K562 (cell line): ENCODE data around the gene C16orf95. TPM values are rescaled to one million over a fixed set of nuclear protein-coding genes. Genes with fewer than 3 reads are reported as not detected.

ENCODE experiments used
- ATAC-seq: fragments of 200-7000 bp; cut with Tn5 transposase; 3 replicates; pipeline ENCODE4 v1.9.1; 2020; ENCODE audit warnings: moderate library complexity
- BruUV-seq: library from RNA; stranded (reverse); fragments of 400-500 nt; replicated peaks from 2 replicates; lab custom pipeline; 2021; lab: Mats Ljungman, UMichigan
- CTCF ChIA-PET: fragments of 300-600 bp; formaldehyde crosslinking; extraction: SDS; loops from one replicate; lab custom pipeline; 2021; ENCODE audit warnings: low intra/inter-chr PET ratio; lab: Yijun Ruan, JAX
- POLR2A ChIA-PET: fragments of 300-600, 350-650 bp; sonication (Branson Sonifier 250); formaldehyde crosslinking; extraction: SDS; loops from one replicate; lab custom pipeline; 2021; ENCODE audit warnings: antibody characterized with exemption, inconsistent platforms; lab: Yijun Ruan, JAX
- DNase-seq, 4 experiments: peaks; one replicate each; pipeline versions ENCODE4 v3.0.0 to v3.0.0-alpha.2; 2011 to 2018; ENCODE audit warnings: low spot score in 3 of 4, mixed read lengths in 3 of 4; ENCODE audit errors: extremely low read depth in 1 of 4
- FAIRE-seq: peaks from 2 replicates; lab custom pipeline; 2011; peaks lifted over from hg19 to GRCh38; lab: Jason Lieb, UNC
- H2AFZ ChIP-seq: 2 replicates; pipeline ENCODE4 v1.6.0; 2011; ENCODE audit warnings: low read depth, low read length, control low read depth, inconsistent platforms
- H3K27ac ChIP-seq: fragments of 200-600 bp; 3 replicates; pipeline ENCODE4 v1.8.0; 2011; ENCODE audit warnings: low read depth, mild to moderate bottlenecking, control low read depth, inconsistent platforms, low read length, moderate library complexity, mixed read lengths; ENCODE audit errors: extremely low read depth
- H3K27me3 ChIP-seq, 2 experiments: fragments of 300-600 bp in 1 of 2; 2 replicates in 1 of 2; 3 replicates in 1 of 2; pipeline versions ENCODE4 v1.6.0 to v1.8.0; 2011; ENCODE audit warnings: inconsistent platforms in 2 of 2, low read length in 2 of 2, mild to moderate bottlenecking in 1 of 2, mixed read lengths in 1 of 2, moderate library complexity in 1 of 2; ENCODE audit not compliant: control insufficient read depth in 2 of 2, insufficient read depth in 2 of 2
- H3K36me3 ChIP-seq: fragments of 300-600 bp; 3 replicates; pipeline ENCODE4 v1.8.0; 2011; ENCODE audit warnings: mild to moderate bottlenecking, low read length, inconsistent platforms; ENCODE audit not compliant: control insufficient read depth, insufficient read depth
- H3K4me1 ChIP-seq, 2 experiments: fragments of 200-600 bp in 1 of 2; replicated peaks in 1 of 2; 2 replicates in 1 of 2; 3 replicates in 1 of 2; pipeline versions ENCODE4 v1.5.1 to v1.8.0; 2011; ENCODE audit warnings: inconsistent platforms in 2 of 2, low read length in 2 of 2, mild to moderate bottlenecking in 1 of 2, mixed read lengths in 1 of 2, moderate library complexity in 1 of 2; ENCODE audit not compliant: control insufficient read depth in 2 of 2, insufficient read depth in 2 of 2
- H3K4me2 ChIP-seq: 2 replicates; pipeline ENCODE4 v1.6.1; 2011; ENCODE audit warnings: low read length, control low read depth, inconsistent platforms, mixed read lengths; ENCODE audit not compliant: insufficient read depth
- H3K4me3 ChIP-seq: fragments of 200-600 bp; sonication (generic), shearing (Covaris generic); 2 replicates; pipeline ENCODE4 v1.5.1; 2016; ENCODE audit warnings: control low read depth, inconsistent platforms
- H3K79me2 ChIP-seq: fragments of 200-600 bp; 3 replicates; pipeline ENCODE4 v1.8.0; 2011; ENCODE audit warnings: low read length, inconsistent platforms; ENCODE audit not compliant: control insufficient read depth, insufficient read depth
- H3K9ac ChIP-seq, 2 experiments: 2 replicates each; pipeline versions ENCODE4 v1.6.0 to v1.6.1; 2011; ENCODE audit warnings: low read depth in 2 of 2, low read length in 2 of 2, control low read depth in 1 of 2, inconsistent platforms in 1 of 2, mild to moderate bottlenecking in 1 of 2, mixed read lengths in 1 of 2; ENCODE audit not compliant: insufficient read depth in 1 of 2
- H3K9me1 ChIP-seq: one replicate; pipeline ENCODE4 v1.6.0; 2011; ENCODE audit warnings: inconsistent platforms, mild to moderate bottlenecking, low read length, moderate library complexity; ENCODE audit not compliant: control insufficient read depth, insufficient read depth
- H3K9me3 ChIP-seq: replicated peaks from 2 replicates; pipeline ENCODE4 v1.5.1; 2011; ENCODE audit warnings: low read depth, low read length, inconsistent platforms; ENCODE audit not compliant: control insufficient read depth, insufficient read depth
- H4K20me1 ChIP-seq: replicated peaks from 2 replicates; pipeline ENCODE4 v1.6.1; 2011; ENCODE audit warnings: low read length, inconsistent platforms, mixed read lengths; ENCODE audit not compliant: control insufficient read depth, insufficient read depth
- SMAD4 ChIP-seq: fragments of 250-450 bp; sonication (Bioruptor Pico); conservative IDR thresholded peaks from 2 replicates; pipeline ENCODE4 v1.8.0; 2021; ENCODE audit warnings: inconsistent platforms, mild to moderate bottlenecking, moderate library complexity
- ZBTB33 ChIP-seq: sonication (generic); formaldehyde crosslinking; IDR thresholded peaks from 2 replicates; pipeline ENCODE4 v1.8.1; 2023; ENCODE audit warnings: mild to moderate bottlenecking, missing genetic modification reagents
- WGBS: fragments of 100-300 bp; shearing (Covaris generic); methylation state at CpG from one replicate; pipeline ENCODE4 v1.1.6; 2016; ENCODE audit warnings: low coverage, mixed read lengths; ENCODE audit not compliant: insufficient coverage; ENCODE audit errors: missing lambda C conversion rate; 5-methylcytosine and 5-hydroxymethylcytosine counted together
- in situ Hi-C: fragments of 300-500 bp; cut with MboI; formaldehyde crosslinking; loops from 4 replicates; pipeline ENCODE4 v1.15.0; 2018; ENCODE audit warnings: inconsistent platforms, mixed read lengths
- intact Hi-C: fragments of 100-400 bp; cut with micrococcal nuclease; formaldehyde crosslinking; loops from 2 replicates; pipeline ENCODE4 v1.14.2; 2022
- polyA plus RNA-seq, 8 experiments: library from polyadenylated mRNA; depleted of rRNA in 4 of 8; stranded (reverse) in 5 of 8; unstranded in 3 of 8; fragments of >200 nt; fragmentation: Nextera tagmentation in 2 of 8; fragmentation: Illumina TruSeq in 1 of 8; extraction: Ambion mirVana in 2 of 8; extraction: Trizol in 1 of 8; gene quantifications; 2 replicates each; pipeline versions ENCODE4 v1.2.1 to v1.2.3, GENCODE V29; 2011 to 2014; ENCODE audit warnings: inconsistent platforms in 1 of 8, missing spikeins in 1 of 8
- total RNA-seq, 7 experiments: library from RNA; depleted of rRNA in 6 of 7; stranded (reverse); fragments of >200 nt in 6 of 7; fragmentation: Illumina TruSeq in 2 of 7; extraction: Trizol in 2 of 7; gene quantifications; 2 replicates each; pipeline versions ENCODE4 v1.2.1 to v1.2.3, GENCODE V29; 2011 to 2021; ENCODE audit warnings: low replicate concordance in 1 of 7

C16orf95 gene
- total and polyA plus RNA-seq, 9 of the 15 experiments (the other 6 are each of a cell fraction or from before 2014, with no cell fraction given), result 6.5 to 20.5 (median 9.4) TPM

DNA sequence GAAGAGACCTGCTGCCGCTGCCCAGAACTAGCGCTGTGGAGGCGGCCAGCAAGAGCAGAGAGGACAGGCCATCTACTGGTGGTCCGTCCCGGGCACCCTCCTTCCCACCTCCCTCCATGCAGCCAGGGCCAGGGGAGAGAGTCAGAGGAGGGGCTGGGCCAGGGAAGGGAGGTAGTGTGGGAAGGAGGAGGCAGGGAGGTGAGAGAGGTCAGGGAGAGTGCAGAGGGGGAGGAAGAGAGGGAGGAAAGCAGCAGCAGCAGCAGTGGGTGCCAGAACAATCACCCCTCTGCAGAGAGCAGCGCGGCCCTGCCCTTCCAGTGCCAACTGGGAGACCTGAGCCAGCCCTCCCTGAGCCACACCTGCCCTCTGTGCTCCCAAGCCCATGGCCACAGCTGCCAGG lies 6.6 kb downstream of the C16orf95 start:
- ATAC-seq, result peak; percentile 20; the same call in 2 of the 3 replicates

More for the DNA sequence above, 6.6 kb downstream of the C16orf95 start:
- peaks cover 6% of the 10 kb centered on the region for H3K9me3 ChIP-seq
- no peaks in the 10 kb centered on the region for H3K27me3 ChIP-seq
- BruUV-seq, result no TSS peak
- no peak overlapping the region for H3K4me3 ChIP-seq
- peaks cover 9% of the 10 kb centered on the region; the same call in 2 of the 3 replicates for H3K79me2 ChIP-seq
- H3K36me3 ChIP-seq, result no peaks in the 10 kb centered on the region
- H3K4me1 ChIP-seq, result peaks cover 12 to 18% of the 10 kb centered on the region in 2 experiments
- ChIA-PET CTCF (no interaction called here), POLR2A (interaction anchor here (0.6 kb wide), 1 partner anchor 106 kb away, joined by 3 read pairs; no protein-coding TSS in a partner anchor)
- H3K4me2 ChIP-seq, result no peak overlapping the region
- no peak overlapping the region for H3K27ac ChIP-seq
- H4K20me1 ChIP-seq, result no peaks in the 10 kb centered on the region
- in situ Hi-C loops (no loop called here), intact Hi-C loops (no loop called here)
- 0 out of 2 replicates have a peak overlapping the region, but pooled peaks have one; percentile 2 for H2AFZ ChIP-seq
- FAIRE-seq (no peak), DNase-seq (peak in 1 of 4 experiments; percentile 39)
- TF ChIP-seq ZBTB33 (CRISPR knock-in tag) (peak; percentile 75), SMAD4 (no peak)
- WGBS, result 58% methylated on average over 7 of the region's 7 CpGs
- no peaks in the 10 kb centered on the region for H3K9me1 ChIP-seq
- peak overlapping the region in 1 of 2 experiments; percentile 87; a peak in 2 of 4 replicates for H3K9ac ChIP-seq
